Measurements from ENCODE around the gene ANKRD1.

GRCh38 chr10:90968328-90969081, 47.6 kb upstream of the ANKRD1 start:
- TF ChIP-seq, protein P1, sequence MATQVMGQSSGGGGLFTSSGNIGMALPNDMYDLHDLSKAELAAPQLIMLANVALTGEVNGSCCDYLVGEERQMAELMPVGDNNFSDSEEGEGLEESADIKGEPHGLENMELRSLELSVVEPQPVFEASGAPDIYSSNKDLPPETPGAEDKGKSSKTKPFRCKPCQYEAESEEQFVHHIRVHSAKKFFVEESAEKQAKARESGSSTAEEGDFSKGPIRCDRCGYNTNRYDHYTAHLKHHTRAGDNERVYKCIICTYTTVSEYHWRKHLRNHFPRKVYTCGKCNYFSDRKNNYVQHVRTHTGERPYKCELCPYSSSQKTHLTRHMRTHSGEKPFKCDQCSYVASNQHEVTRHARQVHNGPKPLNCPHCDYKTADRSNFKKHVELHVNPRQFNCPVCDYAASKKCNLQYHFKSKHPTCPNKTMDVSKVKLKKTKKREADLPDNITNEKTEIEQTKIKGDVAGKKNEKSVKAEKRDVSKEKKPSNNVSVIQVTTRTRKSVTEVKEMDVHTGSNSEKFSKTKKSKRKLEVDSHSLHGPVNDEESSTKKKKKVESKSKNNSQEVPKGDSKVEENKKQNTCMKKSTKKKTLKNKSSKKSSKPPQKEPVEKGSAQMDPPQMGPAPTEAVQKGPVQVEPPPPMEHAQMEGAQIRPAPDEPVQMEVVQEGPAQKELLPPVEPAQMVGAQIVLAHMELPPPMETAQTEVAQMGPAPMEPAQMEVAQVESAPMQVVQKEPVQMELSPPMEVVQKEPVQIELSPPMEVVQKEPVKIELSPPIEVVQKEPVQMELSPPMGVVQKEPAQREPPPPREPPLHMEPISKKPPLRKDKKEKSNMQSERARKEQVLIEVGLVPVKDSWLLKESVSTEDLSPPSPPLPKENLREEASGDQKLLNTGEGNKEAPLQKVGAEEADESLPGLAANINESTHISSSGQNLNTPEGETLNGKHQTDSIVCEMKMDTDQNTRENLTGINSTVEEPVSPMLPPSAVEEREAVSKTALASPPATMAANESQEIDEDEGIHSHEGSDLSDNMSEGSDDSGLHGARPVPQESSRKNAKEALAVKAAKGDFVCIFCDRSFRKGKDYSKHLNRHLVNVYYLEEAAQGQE (IDR thresholded peaks at IDR 0.05; ENCODE audit: insufficient read depth in 1 of 2, low read depth in 2 of 2, low read length in 1 of 2): no peak
- TF ChIP-seq CTCF (IDR thresholded peaks at IDR 0.05): no peak

Data from Panc1 (cell line).